GM18861 (cell line): Measurements from ENCODE around the gene ABCA3.
"Not testable (repeated sequence)": the region's sequence is repeated elsewhere in the genome, so short reads cannot be mapped to it uniquely, and the experiment has no call there.

Experiments
- ATAC-seq: cut with Tn5 transposase; IDR thresholded peaks from one replicate; pipeline ENCODE4 v1.9.1; 2021; ENCODE audit not compliant: unreplicated experiment

ABCA3 gene

GRCh38 chr16:2340564-2341455, at the start of gene ABCA3:
ABCA3 (minus strand) TSS chr16:2340728; CDS start chr16:2326466, 14,262 bp downstream.
- ATAC-seq: peak; percentile 86

- ATAC-seq: no peak
Measured at GRCh38 chr16:2388875-2389433, 48.4 kb upstream of the ABCA3 start.

- no peak for ATAC-seq
Measured at GRCh38 chr16:2388139-2388874, 47.8 kb upstream of the ABCA3 start.

GRCh38 chr16:2386990-2387389, 46.5 kb upstream of the ABCA3 start:
- ATAC-seq: no peak

GRCh38 chr16:2385982-2386381, 45.5 kb upstream of the ABCA3 start:
- not testable (repeated sequence) for ATAC-seq

- ATAC-seq: no peak
Measured at GRCh38 chr16:2385190-2385836, 44.8 kb upstream of the ABCA3 start.

- no peak for ATAC-seq
Measured at GRCh38 chr16:2384426-2384825, 43.9 kb upstream of the ABCA3 start.

GRCh38 chr16:2383501-2383900, 43.0 kb upstream of the ABCA3 start:
- ATAC-seq: no peak

GRCh38 chr16:2374644-2375043, 34.1 kb upstream of the ABCA3 start:
- no peak for ATAC-seq

GRCh38 chr16:2373176-2373575, 32.6 kb upstream of the ABCA3 start:
- ATAC-seq: no peak

GRCh38 chr16:2372684-2373083, 32.2 kb upstream of the ABCA3 start:
- ATAC-seq: no peak

GRCh38 chr16:2371421-2371820, 30.9 kb upstream of the ABCA3 start:
- no peak for ATAC-seq

- no peak for ATAC-seq
Measured at GRCh38 chr16:2370721-2371120, 30.2 kb upstream of the ABCA3 start.

GRCh38 chr16:2366660-2367309, 26.3 kb upstream of the ABCA3 start:
- no peak for ATAC-seq

GRCh38 chr16:2365397-2366294, 25.1 kb upstream of the ABCA3 start:
- no peak for ATAC-seq

GRCh38 chr16:2364638-2365210, 24.2 kb upstream of the ABCA3 start:
- no peak for ATAC-seq

- ATAC-seq: no peak
Measured at GRCh38 chr16:2362218-2362617, 21.7 kb upstream of the ABCA3 start.

GRCh38 chr16:2361129-2361528, 20.6 kb upstream of the ABCA3 start:
- ATAC-seq: no peak

GRCh38 chr16:2359919-2360318, 19.4 kb upstream of the ABCA3 start:
- ATAC-seq: no peak
